Brain microvascular endothelial cell (primary cell): ENCODE data around the gene VEZF1.

Experiments used
- DNase-seq: peaks from one replicate; pipeline ENCODE4 v3.0.0-alpha.2; 2020
- H3K27ac ChIP-seq: fragments of 250-450 bp; sonication (Bioruptor Pico); 2 replicates; pipeline ENCODE4 v1.5.1; 2020; ENCODE audit warnings: mild to moderate bottlenecking, moderate library complexity
- H3K27me3 ChIP-seq: fragments of 250-450 bp; sonication (Bioruptor Pico); replicated peaks from 2 replicates; pipeline ENCODE4 v1.5.1; 2020; ENCODE audit warnings: mild to moderate bottlenecking
- H3K36me3 ChIP-seq: fragments of 250-450 bp; sonication (Bioruptor Pico); replicated peaks from 2 replicates; pipeline ENCODE4 v1.5.1; 2020; ENCODE audit warnings: mild to moderate bottlenecking
- H3K4me3 ChIP-seq: 2 replicates; pipeline ENCODE4 v1.5.1; 2011; ENCODE audit warnings: low read depth, mild to moderate bottlenecking, control low read depth, low read length, moderate library complexity
- CTCF ChIP-seq: IDR thresholded peaks from 2 replicates; pipeline ENCODE4 v1.5.1; 2011; ENCODE audit warnings: low read depth, mild to moderate bottlenecking, moderate library complexity, low read length, control low read depth, inconsistent platforms; ENCODE audit errors: missing control alignments
- in situ Hi-C: cut with HindIII; loops from 2 replicates; pipeline ENCODE4 v1.10.0; 2017; ENCODE audit warnings: low sequenced_read_pairs, low pct_ligation_motif_present

VEZF1 gene

GRCh38 chr17:57994436-57994835, 6.4 kb upstream of the VEZF1 start:
- Histone ChIP-seq H3K27ac (no peak overlapping the region), H3K36me3 (peaks cover 12% of the 10 kb centered on the region), H3K27me3 (no peaks in the 10 kb centered on the region), H3K4me3 (no peak overlapping the region)
- TF ChIP-seq CTCF = no peak
- DNase-seq = no peak
- in situ Hi-C loops = loop anchor here (5.0 kb wide), 1 partner anchor 137 kb away; no protein-coding TSS in a partner anchor

GRCh38 chr17:57993471-57994365, 5.7 kb upstream of the VEZF1 start:
- Histone ChIP-seq H3K4me3 (no peak overlapping the region), H3K27ac (no peak overlapping the region), H3K27me3 (no peaks in the 10 kb centered on the region), H3K36me3 (peaks cover 9% of the 10 kb centered on the region)
- in situ Hi-C loops = loop anchor here (5.0 kb wide), 1 partner anchor 136 kb away; no protein-coding TSS in a partner anchor
- TF ChIP-seq CTCF = no peak
- DNase-seq = no peak

GRCh38 chr17:57991537-57991936, 3.5 kb upstream of the VEZF1 start:
- no peaks in the 10 kb centered on the region for H3K27me3 ChIP-seq
- no peak overlapping the region for H3K4me3 ChIP-seq
- H3K27ac ChIP-seq = no peak overlapping the region
- in situ Hi-C loops = loop anchor here (5.0 kb wide), 1 partner anchor 134 kb away; no protein-coding TSS in a partner anchor
- no peaks in the 10 kb centered on the region for H3K36me3 ChIP-seq
- TF ChIP-seq CTCF = no peak
- no peak for DNase-seq

GRCh38 chr17:57990037-57990436, 2.0 kb upstream of the VEZF1 start:
- H3K36me3 ChIP-seq = no peaks in the 10 kb centered on the region
- no peaks in the 10 kb centered on the region for H3K27me3 ChIP-seq
- no peak overlapping the region for H3K4me3 ChIP-seq
- DNase-seq = no peak
- in situ Hi-C loops = loop anchor here (5.0 kb wide), 1 partner anchor 133 kb away; no protein-coding TSS in a partner anchor
- H3K27ac ChIP-seq = no peak overlapping the region
- no peak for TF ChIP-seq CTCF

GRCh38 chr17:57988301-57989250, 522 bp upstream of the VEZF1 start:
- in situ Hi-C loops = no loop called here
- Histone ChIP-seq H3K36me3 (no peaks in the 10 kb centered on the region), H3K4me3 (peak overlapping the region; percentile 78), H3K27ac (peak overlapping the region; percentile 91), H3K27me3 (no peaks in the 10 kb centered on the region)
- no peak for TF ChIP-seq CTCF
- DNase-seq = peak; percentile 28
